AG04449 (cell line): Measurements from ENCODE around the gene POC5.

Experiments
- CTCF ChIA-PET: fragments of 350-600 bp; formaldehyde crosslinking; extraction: SDS; loops from one replicate; lab custom pipeline; 2021; ENCODE audit warnings: antibody characterized with exemption; lab: Yijun Ruan, JAX
- POLR2A ChIA-PET: fragments of 400-600, 350-600 bp; formaldehyde crosslinking; extraction: SDS; loops from one replicate; lab custom pipeline; 2020; ENCODE audit warnings: antibody characterized with exemption, inconsistent platforms; lab: Yijun Ruan, JAX
- DNase-seq: peaks from one replicate; pipeline ENCODE4 v3.0.0-alpha.2; 2010; ENCODE audit warnings: low read depth, low spot score
- H3K4me3 ChIP-seq: 2 replicates; pipeline ENCODE4 v1.5.1; 2011; ENCODE audit warnings: low read depth, mild to moderate bottlenecking, control low read depth, low read length
- CTCF ChIP-seq: IDR thresholded peaks from one replicate; pipeline ENCODE4 v1.5.1; 2011; ENCODE audit warnings: mild to moderate bottlenecking, moderate library complexity, low read length, control low read depth, inconsistent platforms; ENCODE audit not compliant: insufficient read depth; ENCODE audit errors: missing control alignments

Gene POC5

GRCh38 chr5:75651575-75652238, 65.5 kb downstream of the POC5 start:
- POLR2A ChIA-PET = no interaction called here
- no peak for DNase-seq
- CTCF ChIA-PET = no interaction called here
- TF ChIP-seq CTCF = no peak
- no peak overlapping the region for H3K4me3 ChIP-seq

- DNase-seq = no peak
- TF ChIP-seq CTCF = no peak
- H3K4me3 ChIP-seq = no peak overlapping the region
- CTCF ChIA-PET = no interaction called here
- POLR2A ChIA-PET = no interaction called here
Observed at GRCh38 chr5:75648712-75649111, 68.5 kb downstream of the POC5 start.

- DNase-seq = no peak
- CTCF ChIA-PET = no interaction called here
- no peak for TF ChIP-seq CTCF
- H3K4me3 ChIP-seq = no peak overlapping the region
- POLR2A ChIA-PET = no interaction called here
Observed at GRCh38 chr5:75640826-75641225, 76.4 kb downstream of the POC5 start.

DNA sequence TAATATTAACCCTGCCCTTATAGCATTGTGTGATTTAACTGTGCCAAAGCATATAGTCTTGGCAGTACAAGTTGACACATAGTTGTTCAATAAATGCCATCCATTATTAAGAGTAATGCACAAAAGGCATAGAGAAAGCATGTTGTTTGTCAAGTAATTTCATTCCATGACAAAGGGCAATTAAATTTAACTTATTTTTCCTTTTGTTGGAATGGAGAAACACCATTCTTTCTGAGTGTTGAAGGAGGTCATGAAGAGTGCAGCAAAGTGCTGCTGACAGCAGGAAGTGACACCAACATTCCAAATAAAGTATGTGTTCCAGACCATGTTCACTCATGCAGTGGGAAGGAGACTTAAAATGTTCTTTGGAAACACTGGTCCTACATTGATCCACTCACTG, 76.8 kb downstream of the POC5 start:
- ChIA-PET CTCF (interaction anchor here (1.0 kb wide), 1 partner anchor 40 kb away, joined by 4 read pairs; no protein-coding TSS in a partner anchor), POLR2A (no interaction called here)
- no peak for TF ChIP-seq CTCF
- H3K4me3 ChIP-seq = no peak overlapping the region
- peak; percentile 26 for DNase-seq

- no peak for TF ChIP-seq CTCF
- POLR2A ChIA-PET = no interaction called here
- no peak for DNase-seq
- no peak overlapping the region for H3K4me3 ChIP-seq
- CTCF ChIA-PET = interaction anchor here (1.0 kb wide), 1 partner anchor 41 kb away, joined by 4 read pairs; no protein-coding TSS in a partner anchor
Observed at GRCh38 chr5:75639535-75640311, 77.5 kb downstream of the POC5 start.

- DNase-seq = no peak
- H3K4me3 ChIP-seq = no peak overlapping the region
- CTCF ChIA-PET = no interaction called here
- no peak for TF ChIP-seq CTCF
- POLR2A ChIA-PET = no interaction called here
Observed at GRCh38 chr5:75637949-75638348, 79.3 kb downstream of the POC5 start.
